GM18526 (cell line): ENCODE results near the gene FGD2.

ENCODE experiments used
- POLR2A ChIP-seq: IDR thresholded peaks from 3 replicates; pipeline ENCODE4 v1.6.1; 2011; ENCODE audit not compliant: insufficient read length; ENCODE audit errors: extremely low read depth

FGD2 gene

DNA sequence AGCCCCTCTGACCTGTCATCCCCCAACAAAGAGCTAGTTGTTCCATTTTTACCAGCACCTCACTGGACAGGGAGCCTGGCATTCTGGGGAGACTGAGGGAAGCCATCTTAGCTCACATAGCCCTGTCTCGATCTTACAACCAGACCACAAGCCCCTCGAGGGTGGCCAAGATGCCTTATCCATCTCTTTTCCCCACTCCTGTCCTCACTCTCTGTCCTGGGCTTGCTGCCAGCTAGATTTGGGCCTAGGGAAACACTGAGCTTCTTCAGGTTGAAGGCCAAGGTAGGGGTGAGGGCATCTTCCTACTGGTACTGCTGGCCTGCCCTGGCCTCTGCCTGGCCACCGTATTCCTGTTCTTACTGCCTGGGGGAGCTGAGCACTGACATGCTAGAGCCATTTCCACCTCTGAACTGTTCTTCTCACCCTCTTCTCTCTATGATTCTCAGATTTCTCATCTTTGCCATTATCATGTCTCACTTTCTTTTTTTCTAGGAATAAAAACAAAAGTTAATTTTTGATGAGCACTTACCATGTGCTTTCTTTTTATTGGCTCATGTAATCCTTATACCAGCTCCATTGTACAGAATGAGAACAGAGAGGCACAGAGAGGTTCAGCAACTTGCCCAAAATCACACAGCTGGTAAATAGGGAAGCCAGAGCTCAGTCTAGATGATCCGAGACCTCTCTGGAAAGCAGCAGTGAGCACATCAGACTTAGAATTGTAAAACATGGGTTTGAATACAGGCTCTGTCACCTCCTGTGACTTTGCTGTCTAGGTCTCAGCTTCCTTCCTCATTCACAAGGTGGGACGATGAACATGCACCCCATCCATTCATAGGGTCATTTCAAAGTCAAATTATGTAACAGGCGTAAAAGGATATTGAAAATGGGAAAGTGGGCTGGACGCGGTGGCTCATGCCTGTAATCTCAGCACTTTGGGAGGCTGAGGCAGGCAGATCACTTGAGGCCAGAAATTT, 28.7 kb downstream of the FGD2 start:
- no peak for TF ChIP-seq POLR2A

DNA sequence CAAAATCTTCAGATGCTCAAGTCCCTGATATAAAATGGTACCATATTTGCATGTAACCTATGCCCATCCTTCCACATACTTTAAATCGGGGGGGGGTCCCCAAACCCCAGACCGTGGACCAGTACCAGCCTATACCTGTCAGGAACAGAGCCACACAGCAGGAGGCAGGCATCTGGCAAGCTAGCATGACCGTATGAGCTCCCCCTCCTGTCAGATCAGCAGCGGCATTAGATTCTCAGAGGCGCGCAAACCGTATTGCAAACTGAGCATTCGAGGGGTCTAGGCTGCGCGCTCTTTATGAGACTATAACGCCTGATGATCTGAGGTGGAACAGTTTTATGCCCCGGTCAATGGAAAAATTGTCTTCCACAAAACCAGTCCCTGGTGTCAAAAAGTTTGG, 30.7 kb downstream of the FGD2 start:
- TF ChIP-seq POLR2A = no peak

GRCh38 chr6:37038292-37039198, 33.1 kb downstream of the FGD2 start:
- no peak for TF ChIP-seq POLR2A

GRCh38 chr6:37039958-37040357, 34.5 kb downstream of the FGD2 start:
- no peak for TF ChIP-seq POLR2A

DNA sequence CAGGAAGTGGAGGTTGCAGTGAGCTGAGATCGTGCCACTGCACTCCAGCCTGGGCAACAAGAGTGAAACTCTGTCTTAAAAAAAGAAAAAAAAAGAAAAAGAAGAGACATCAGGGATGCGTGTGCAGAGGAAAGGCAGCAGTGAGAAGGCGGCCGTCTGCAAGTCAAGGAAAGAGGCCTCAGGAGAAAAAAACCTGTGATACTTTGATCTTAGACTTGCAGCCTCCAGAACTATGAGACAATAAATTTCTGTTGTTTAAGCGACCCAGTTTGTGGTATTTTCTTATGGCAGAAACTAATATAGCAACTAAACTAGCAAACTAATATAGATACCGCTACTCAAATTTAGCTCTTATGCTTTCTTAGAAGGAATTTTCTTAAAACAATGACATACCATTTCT, 36.1 kb downstream of the FGD2 start:
- no peak for TF ChIP-seq POLR2A

DNA sequence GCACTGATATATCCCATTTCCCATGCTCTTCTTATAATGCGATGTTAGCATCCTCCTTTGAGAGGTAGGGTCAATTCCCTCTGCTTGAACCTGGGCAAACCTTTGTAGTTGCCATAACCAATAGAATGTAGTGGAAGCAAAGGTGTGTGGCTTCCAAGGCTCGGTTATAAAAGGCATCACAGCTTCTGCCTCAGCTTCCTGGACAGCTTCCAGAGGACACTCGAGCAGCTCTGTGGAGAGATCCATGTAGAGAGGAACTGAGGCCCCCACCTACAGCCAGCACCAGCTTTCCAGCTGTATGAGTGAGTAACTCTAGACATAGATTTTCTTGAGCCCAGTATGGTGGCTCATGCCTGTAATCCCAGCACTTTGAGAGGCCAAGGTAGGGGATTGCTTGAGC, 36.7 kb downstream of the FGD2 start:
- no peak for TF ChIP-seq POLR2A

DNA sequence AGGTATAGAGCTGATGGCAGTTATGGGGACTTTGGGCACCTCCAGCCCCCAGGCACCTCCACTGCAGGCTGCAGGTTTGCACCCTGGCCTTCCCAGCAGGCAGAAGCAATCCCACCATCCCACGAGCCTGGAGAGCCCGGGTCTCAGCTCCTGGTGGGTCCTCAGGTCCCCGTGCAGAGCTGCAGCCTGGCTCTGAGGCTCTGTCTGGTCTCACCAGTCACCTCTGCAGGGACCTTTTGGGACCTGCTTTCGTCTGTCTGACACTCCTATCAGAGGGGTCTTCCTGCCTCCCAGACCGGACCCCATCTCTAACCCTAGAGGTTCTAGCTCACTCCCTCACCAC, 41.9 kb downstream of the FGD2 start:
- TF ChIP-seq POLR2A = no peak

- no peak for TF ChIP-seq POLR2A
Measured at GRCh38 chr6:37047689-37048402, 42.4 kb downstream of the FGD2 start.

DNA sequence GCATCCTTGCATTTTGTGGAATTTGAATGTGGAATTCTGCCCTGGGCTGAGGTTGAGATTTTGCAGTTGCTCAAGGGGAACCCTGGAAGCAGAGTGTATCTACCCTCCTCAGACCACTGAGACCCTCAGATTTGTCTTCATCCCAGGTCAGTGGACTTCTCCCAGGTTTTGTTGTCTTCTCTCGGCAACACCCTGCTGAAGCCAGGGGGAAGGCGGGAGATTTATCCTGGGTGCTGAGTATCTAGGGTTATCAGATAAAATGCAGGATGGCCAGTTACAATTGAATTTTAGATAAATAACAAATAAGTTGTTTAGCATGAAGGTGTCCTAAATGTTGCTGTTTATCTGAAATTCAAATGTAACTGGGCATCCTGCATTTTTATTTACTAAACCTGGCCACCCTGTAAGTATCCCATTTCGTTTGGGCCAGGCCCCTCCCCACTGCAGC, 43.0 kb downstream of the FGD2 start:
- TF ChIP-seq POLR2A = no peak

DNA sequence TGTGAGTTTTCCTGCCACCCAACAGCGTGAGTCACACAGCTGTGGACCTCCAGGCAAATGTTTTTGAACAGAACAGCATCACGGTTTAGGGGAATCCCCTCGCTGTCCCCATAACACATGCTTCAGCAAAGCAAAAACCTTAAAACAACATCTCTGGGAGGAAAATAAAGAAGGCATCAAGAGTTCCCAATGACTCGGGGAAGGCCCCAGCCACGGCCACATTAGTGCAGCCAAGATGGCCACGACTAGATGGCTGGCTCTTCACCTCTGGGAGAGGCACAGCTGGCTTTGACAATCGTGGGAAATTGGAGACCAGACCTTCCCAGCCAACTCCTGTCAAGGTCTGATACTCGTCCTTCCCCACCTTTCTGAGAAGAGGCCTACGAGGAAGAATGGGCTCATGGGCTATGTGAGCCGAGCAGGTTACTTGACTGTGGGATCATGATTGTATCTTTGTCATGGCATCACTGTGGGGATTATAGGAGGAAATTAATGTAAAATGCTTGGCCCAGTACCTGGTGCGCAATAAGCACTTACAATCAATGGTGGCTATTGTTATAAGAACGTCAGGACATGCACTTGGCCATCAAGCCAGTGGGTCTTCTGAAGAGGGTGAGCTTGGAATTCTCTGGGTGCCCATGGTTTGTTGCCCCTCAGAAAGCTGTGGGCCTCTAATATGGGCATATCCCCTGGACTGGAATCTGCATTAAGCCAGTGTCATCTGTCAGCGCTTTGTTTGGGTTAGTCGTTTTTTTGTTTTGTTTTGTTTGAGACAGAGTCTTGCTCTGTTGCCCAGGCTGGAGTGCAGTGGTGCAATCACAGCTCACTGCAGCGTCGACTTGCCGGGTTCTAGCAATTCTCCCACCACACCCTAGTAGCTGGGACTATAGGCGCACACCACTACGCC, 43.6 kb downstream of the FGD2 start:
- no peak for TF ChIP-seq POLR2A

DNA sequence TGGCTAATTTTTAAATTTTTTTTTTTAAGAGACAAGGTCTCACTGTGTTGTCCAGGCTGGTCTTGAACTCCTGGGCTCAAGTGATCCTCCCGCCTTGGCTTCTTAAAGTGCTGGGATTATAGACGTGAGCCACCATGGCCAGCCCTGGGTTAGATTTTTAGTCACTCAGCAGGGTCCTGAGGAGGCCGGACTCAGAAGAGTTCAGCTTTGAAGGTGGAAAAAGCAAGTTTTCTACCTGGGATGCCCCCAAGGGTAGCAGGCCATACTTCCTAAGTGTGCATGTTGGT, 44.2 kb downstream of the FGD2 start:
- TF ChIP-seq POLR2A = no peak

GRCh38 chr6:37050045-37050853, 44.8 kb downstream of the FGD2 start:
- no peak for TF ChIP-seq POLR2A

- TF ChIP-seq POLR2A = no peak
Measured at GRCh38 chr6:37050854-37051137, 45.3 kb downstream of the FGD2 start.

- TF ChIP-seq POLR2A = no peak
Measured at GRCh38 chr6:37051138-37052026, 45.9 kb downstream of the FGD2 start.
